ENCODE measurements around the gene WDR86.

GRCh38 chr7:151395036-151395367 is 14.8 kb downstream of the WDR86 start:
- TF ChIP-seq KDM4A (IDR thresholded peaks at IDR 0.05; ENCODE audit: low read depth, low read length, severe bottlenecking): no peak
- TF ChIP-seq CBX5 (IDR thresholded peaks at IDR 0.05; ENCODE audit: low read depth, low read length): no peak
- no peak for TF ChIP-seq POLR2A (IDR thresholded peaks at IDR 0.05; ENCODE audit: control extremely low read depth in 1 of 2, low read depth in 2 of 2, low read length in 2 of 2)
- TF ChIP-seq EP300 (IDR thresholded peaks at IDR 0.05; ENCODE audit: borderline replicate concordance in 1 of 2, low read depth in 2 of 2, low read length in 2 of 2): no peak
- no peak for TF ChIP-seq CTCF (IDR thresholded peaks at IDR 0.05; ENCODE audit: control extremely low read depth in 1 of 3, insufficient read depth in 1 of 3, low read depth in 1 of 3, low read length in 3 of 3)
- no peak for TF ChIP-seq MAX (IDR thresholded peaks at IDR 0.05)
- no peak for TF ChIP-seq ATF2 (IDR thresholded peaks at IDR 0.05; ENCODE audit: low read length)
- no peak for TF ChIP-seq CHD2 (IDR thresholded peaks at IDR 0.05; ENCODE audit: low read length)
- TF ChIP-seq BRCA1 (IDR thresholded peaks at IDR 0.05; ENCODE audit: low read depth, low read length): no peak
- no peak for TF ChIP-seq TEAD4 (IDR thresholded peaks at IDR 0.05; ENCODE audit: low read depth, low read length)
- no peak for TF ChIP-seq GTF2F1 (IDR thresholded peaks at IDR 0.05; ENCODE audit: borderline replicate concordance, low read depth, low read length)
- TF ChIP-seq SRF (IDR thresholded peaks at IDR 0.05; ENCODE audit: low read depth, low read length): no peak
- TF ChIP-seq SP2 (IDR thresholded peaks at IDR 0.05; ENCODE audit: low read length): no peak
- TF ChIP-seq TAF1 (IDR thresholded peaks at IDR 0.05; ENCODE audit: low read depth, low read length): no peak
